ENCODE results near the gene RASSF1.

Gene RASSF1

GRCh38 chr3:50340448-50341329 is at the start of gene RASSF1:
Gene RASSF1 (minus strand): TSS chr3:50340836. CDS start chr3:50340805, 31 bp downstream.
- peak in 1 of 3 experiments; percentile 32 for DNase-seq (ENCODE audit: low read depth in 3 of 3)

- DNase-seq (ENCODE audit: low read depth in 3 of 3), result no peak
Observed at GRCh38 chr3:50389414-50389767, 48.8 kb upstream of the RASSF1 start.

GRCh38 chr3:50388720-50389413 is 48.2 kb upstream of the RASSF1 start:
- no peak for DNase-seq (ENCODE audit: low read depth in 3 of 3)

- DNase-seq (ENCODE audit: low read depth in 3 of 3), result no peak
Observed at GRCh38 chr3:50388016-50388719, 47.5 kb upstream of the RASSF1 start.

- DNase-seq (ENCODE audit: low read depth in 3 of 3), result no peak
Observed at GRCh38 chr3:50385754-50386153, 45.1 kb upstream of the RASSF1 start.

GRCh38 chr3:50383750-50384149 is 43.1 kb upstream of the RASSF1 start:
- DNase-seq (ENCODE audit: low read depth in 3 of 3), result no peak

- DNase-seq (ENCODE audit: low read depth in 3 of 3), result no peak
Observed at GRCh38 chr3:50382722-50383121, 42.1 kb upstream of the RASSF1 start.

- DNase-seq (ENCODE audit: low read depth in 3 of 3), result no peak
Observed at GRCh38 chr3:50381383-50381782, 40.7 kb upstream of the RASSF1 start.

GRCh38 chr3:50380405-50381085 is 39.9 kb upstream of the RASSF1 start:
- no peak for DNase-seq (ENCODE audit: low read depth in 3 of 3)

- no peak for DNase-seq (ENCODE audit: low read depth in 3 of 3)
Observed at GRCh38 chr3:50378757-50379156, 38.1 kb upstream of the RASSF1 start.

GRCh38 chr3:50378024-50378423 is 37.4 kb upstream of the RASSF1 start:
- no peak for DNase-seq (ENCODE audit: low read depth in 3 of 3)

GRCh38 chr3:50375258-50375931 is 34.8 kb upstream of the RASSF1 start:
- no peak for DNase-seq (ENCODE audit: low read depth in 3 of 3)

GRCh38 chr3:50374363-50375257 is 34.0 kb upstream of the RASSF1 start:
- no peak for DNase-seq (ENCODE audit: low read depth in 3 of 3)

- no peak for DNase-seq (ENCODE audit: low read depth in 3 of 3)
Observed at GRCh38 chr3:50373146-50374051, 32.8 kb upstream of the RASSF1 start.

- DNase-seq (ENCODE audit: low read depth in 3 of 3), result no peak
Observed at GRCh38 chr3:50372349-50372748, 31.7 kb upstream of the RASSF1 start.

GRCh38 chr3:50371133-50371685 is 30.6 kb upstream of the RASSF1 start:
- DNase-seq (ENCODE audit: low read depth in 3 of 3), result no peak

- no peak for DNase-seq (ENCODE audit: low read depth in 3 of 3)
Observed at GRCh38 chr3:50370594-50370993, 30.0 kb upstream of the RASSF1 start.

GRCh38 chr3:50369012-50369670 is 28.5 kb upstream of the RASSF1 start:
- no peak for DNase-seq (ENCODE audit: low read depth in 3 of 3)
